ENCODE results near the gene RNPEP. TPM values are rescaled to one million over a fixed set of nuclear protein-coding genes. Genes with fewer than 3 reads are reported as not detected.

RNPEP gene
- total and polyA plus RNA-seq, 2 of the 8 experiments (the other 6 are each of a cell fraction or from before 2014, with no cell fraction given) = 34.1 to 51.1 TPM

GRCh38 chr1:202017749-202018467 lies 35.5 kb downstream of the RNPEP start:
- DNase-seq (ENCODE audit: low read depth in 1 of 2, low spot score in 2 of 2) (no peak), FAIRE-seq (no peak)
- ChIA-PET POLR2A (ENCODE audit: partially characterized antibody) (interaction anchor here (0.6 to 6.9 kb wide), 8 partner anchors 8 to 128 kb away, joined by 3 to 33 read pairs (median 5); partner anchors contain the start of gene ELF3), CTCF (ENCODE audit: partially characterized antibody) (interaction anchor here (0.8 to 27.9 kb wide), 12 partner anchors 8 to 136 kb away, joined by 3 to 1014 read pairs (median 3); partner anchors contain the start of genes ELF3 and GPR37L1)
- Histone ChIP-seq H2BK120ac (replicated peaks; ENCODE audit: low read depth, low read length) (no peak overlapping the region), H2BK20ac (ENCODE audit: low read length) (no peak overlapping the region), H3K79me1 (ENCODE audit: low read depth, low read length) (no peaks in the 10 kb centered on the region), H4K5ac (ENCODE audit: insufficient read length, low read depth, low read length) (no peak overlapping the region), H4K20me1 (replicated peaks in 1 of 2; ENCODE audit: control insufficient read depth in 1 of 2, insufficient read depth in 2 of 2, low read length in 2 of 2) (no peaks in the 10 kb centered on the region), H4K91ac (replicated peaks; ENCODE audit: insufficient read length, low read length) (peak overlapping the region; percentile 89), H2BK15ac (ENCODE audit: low read length) (no peak overlapping the region), H3K4me3 (ENCODE audit: extremely low read depth in 1 of 4, insufficient read depth in 2 of 4, low read depth in 3 of 4, low read length in 4 of 4) (no peak overlapping the region), H4K8ac (ENCODE audit: extremely low read depth, insufficient read depth, low read length) (peak overlapping the region; percentile 74; the same call in 1 of the 2 replicates), H3K14ac (ENCODE audit: insufficient read length) (no peak overlapping the region), H3K18ac (ENCODE audit: extremely low read depth, low read length) (peak overlapping the region; percentile 78; the same call in 1 of the 2 replicates), H3K9ac (replicated peaks in 1 of 4; ENCODE audit: extremely low read depth in 1 of 4, low read depth in 3 of 4, low read length in 3 of 4) (no peak overlapping the region), H3K9me3 (ENCODE audit: insufficient read depth in 2 of 2, low read depth in 1 of 2, low read length in 1 of 2) (no peaks in the 10 kb centered on the region), H3K4me2 (ENCODE audit: insufficient read depth in 1 of 2, low read depth in 2 of 2, low read length in 2 of 2) (0 out of 4 replicates have a peak overlapping the region, but pooled peaks of 1 of the 2 experiments have one; percentile 1), H3K36me3 (ENCODE audit: control insufficient read depth in 2 of 4, insufficient read depth in 4 of 4, low read length in 3 of 4) (peaks cover 8 to 30% (median 16%) of the 10 kb centered on the region in 4 experiments; a peak in 7 of 8 replicates), H2BK5ac (ENCODE audit: low read depth, low read length) (peak overlapping the region; percentile 57; the same call in 1 of the 2 replicates), H3K56ac (replicated peaks; ENCODE audit: insufficient read length, low read depth, low read length) (no peak overlapping the region), H3K23ac (ENCODE audit: insufficient read length) (no peak overlapping the region), H3K23me2 (ENCODE audit: low read depth, low read length) (no peaks in the 10 kb centered on the region), H2AK5ac (ENCODE audit: low read depth, low read length) (no peak overlapping the region; the same call in 1 of the 2 replicates), H3K4ac (replicated peaks; ENCODE audit: insufficient read length, low read depth, low read length) (no peak overlapping the region), H2BK12ac (ENCODE audit: low read depth, low read length) (0 out of 2 replicates have a peak overlapping the region, but pooled peaks have one; percentile 17), H3K27me3 (replicated peaks in 1 of 4; ENCODE audit: control insufficient read depth in 3 of 4, extremely low read depth in 1 of 4, insufficient read depth in 3 of 4, low read length in 3 of 4) (no peaks in the 10 kb centered on the region), H3K79me2 (ENCODE audit: control insufficient read depth in 1 of 2, insufficient read depth in 2 of 2, low read length in 2 of 2) (no peaks in the 10 kb centered on the region), H2AFZ (ENCODE audit: low read length) (no peak overlapping the region), H3K4me1 (replicated peaks in 1 of 4; ENCODE audit: control insufficient read depth in 3 of 4, insufficient read depth in 4 of 4, low read length in 3 of 4) (peaks cover 0 to 13% (median 2%) of the 10 kb centered on the region in 4 experiments; a peak in 5 of 7 replicates), H3K27ac (ENCODE audit: low read depth, low read length) (no peak overlapping the region)
- WGBS, 2 experiments (ENCODE audit: extremely low coverage in 1 of 2, insufficient coverage in 1 of 2, insufficient read length in 1 of 2, insufficient replicate concordance in 2 of 2, low coverage in 1 of 2, low lambda C conversion rate in 2 of 2, missing lambda C conversion rate in 1 of 2) = 79% methylated on average over 18 of the region's 18 CpGs; no CpG with 5 or more reads in 1 of the 2 experiments
- no peak for TF ChIP-seq TAF7 (optimal IDR thresholded peaks at IDR 0.05; ENCODE audit: borderline replicate concordance, low read depth, low read length)
- TF ChIP-seq RBBP5 (IDR thresholded peaks at IDR 0.05; ENCODE audit: borderline replicate concordance, low read depth, low read length) = no peak
